Measurements from ENCODE around the gene FEM1C.
A peak's percentile ranks its signal among the peaks of the same experiment; 100 is the strongest.

Gene FEM1C

DNA sequence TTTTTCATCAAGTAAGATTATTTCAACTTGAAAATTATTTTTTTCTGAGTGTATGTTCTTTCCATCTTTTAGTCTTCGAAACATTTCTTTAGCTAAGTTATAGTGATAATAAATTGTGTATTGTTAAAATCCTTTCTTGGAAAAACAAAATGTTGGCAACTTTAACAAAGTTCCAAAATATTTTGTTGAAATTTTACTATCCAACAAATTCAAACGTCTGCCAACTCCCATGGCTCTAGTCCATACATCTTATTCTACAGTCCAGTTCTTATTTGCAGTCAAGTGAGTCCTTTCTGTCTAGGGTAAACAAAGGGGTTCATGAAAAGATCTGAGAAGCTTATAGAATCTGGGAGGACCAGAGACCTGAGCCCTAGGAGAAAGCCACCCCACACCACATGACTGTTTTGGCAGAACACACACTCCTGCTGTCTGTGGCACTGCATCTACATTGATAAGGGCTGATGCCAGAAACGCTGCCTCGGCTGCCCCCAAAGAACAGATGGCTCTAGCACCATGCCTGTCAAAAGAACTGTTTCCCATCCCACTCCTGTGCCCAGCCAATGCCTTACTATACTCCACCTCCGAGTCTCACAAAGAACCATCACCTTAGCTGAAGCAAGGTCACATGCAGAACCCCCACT is 47.5 kb downstream of the FEM1C start:
- Histone ChIP-seq H3K9me3 (ENCODE audit: insufficient read depth, low read depth, low read length) (no peaks in the 10 kb centered on the region), H2BK5ac (ENCODE audit: low read depth, low read length, poor library complexity) (no peak overlapping the region), H4K8ac (ENCODE audit: low read depth, low read length) (no peak overlapping the region), H3K27ac (ENCODE audit: low read depth, low read length) (no peak overlapping the region), H3K36me3 (ENCODE audit: control insufficient read depth in 1 of 2, insufficient read depth in 2 of 2, low read length in 2 of 2) (no peaks in the 10 kb centered on the region), H2AFZ (ENCODE audit: insufficient read depth, low read length, poor library complexity) (no peak overlapping the region), H3K9ac (ENCODE audit: low read length) (no peak overlapping the region), H4K12ac (ENCODE audit: low read depth, low read length) (no peak overlapping the region), H4K91ac (ENCODE audit: low read depth, low read length) (no peak overlapping the region), H3K18ac (ENCODE audit: low read length) (no peak overlapping the region), H3K4ac (ENCODE audit: low read depth, low read length) (no peak overlapping the region), H3K4me2 (ENCODE audit: low read length) (no peak overlapping the region), H3K23ac (ENCODE audit: low read length) (no peak overlapping the region), H3K79me1 (ENCODE audit: low read length) (no peaks in the 10 kb centered on the region), H3K14ac (ENCODE audit: low read length) (no peak overlapping the region), H3K4me1 (ENCODE audit: control insufficient read depth in 1 of 2, insufficient read depth in 2 of 2, low read length in 2 of 2) (no peaks in the 10 kb centered on the region), H3K27me3 (ENCODE audit: insufficient read depth, low read length) (no peaks in the 10 kb centered on the region), H2BK120ac (ENCODE audit: insufficient read depth, low read length, poor library complexity) (no peak overlapping the region), H3K4me3 (ENCODE audit: low read depth, low read length) (no peak overlapping the region), H2BK12ac (ENCODE audit: low read length) (no peak overlapping the region), H2AK5ac (ENCODE audit: low read length) (no peak overlapping the region), H3K79me2 (ENCODE audit: control insufficient read depth, insufficient read depth, low read length, poor library complexity) (no peaks in the 10 kb centered on the region)
- DNase-seq: no peak
- WGBS (ENCODE audit: extremely low coverage, insufficient coverage, insufficient read length): no CpG with 5 or more reads among the region's 5 CpGs

DNA sequence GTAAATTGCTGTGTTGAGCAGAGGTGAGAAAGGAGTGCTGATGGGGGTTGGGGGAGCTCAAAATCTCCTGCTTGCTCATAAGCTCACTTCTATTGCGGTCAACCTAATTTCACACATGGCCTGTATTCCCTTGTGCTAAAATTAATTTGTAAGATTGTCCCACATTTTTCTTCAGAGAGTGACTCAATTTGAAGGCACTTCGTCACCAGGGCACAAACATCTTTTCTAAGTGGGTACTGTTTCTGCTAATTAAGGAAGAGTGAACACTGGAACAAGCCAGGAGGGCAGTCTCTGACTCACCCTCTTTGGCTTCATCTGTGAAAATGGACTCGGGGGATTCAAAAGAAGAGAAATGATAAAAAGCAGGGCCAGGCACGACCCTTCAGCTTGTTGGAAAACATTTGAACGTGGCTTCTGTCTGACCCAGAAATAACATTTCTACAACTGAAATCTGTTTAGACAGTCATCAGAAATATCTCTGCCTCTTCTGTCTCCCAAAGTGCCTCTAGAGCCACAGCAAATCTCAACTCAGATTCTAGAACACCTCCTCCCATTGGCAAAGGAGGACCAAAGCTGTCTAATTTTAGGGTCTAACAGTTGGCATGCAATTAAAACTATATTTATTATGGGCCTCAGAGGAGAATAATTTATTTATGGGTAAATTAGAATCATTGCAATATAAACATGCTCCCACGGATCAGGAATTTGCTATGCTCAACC is 49.8 kb downstream of the FEM1C start:
- Histone ChIP-seq H3K4ac (ENCODE audit: low read depth, low read length) (no peak overlapping the region), H3K4me2 (ENCODE audit: low read length) (no peak overlapping the region), H3K18ac (ENCODE audit: low read length) (no peak overlapping the region), H3K27me3 (ENCODE audit: insufficient read depth, low read length) (no peaks in the 10 kb centered on the region), H3K27ac (ENCODE audit: low read depth, low read length) (no peak overlapping the region), H4K8ac (ENCODE audit: low read depth, low read length) (no peak overlapping the region), H4K91ac (ENCODE audit: low read depth, low read length) (no peak overlapping the region), H3K23ac (ENCODE audit: low read length) (no peak overlapping the region), H3K79me1 (ENCODE audit: low read length) (no peaks in the 10 kb centered on the region), H3K4me3 (ENCODE audit: low read depth, low read length) (no peak overlapping the region), H3K36me3 (ENCODE audit: control insufficient read depth in 1 of 2, insufficient read depth in 2 of 2, low read length in 2 of 2) (no peaks in the 10 kb centered on the region), H2BK120ac (ENCODE audit: insufficient read depth, low read length, poor library complexity) (no peak overlapping the region), H2BK5ac (ENCODE audit: low read depth, low read length, poor library complexity) (no peak overlapping the region), H3K4me1 (ENCODE audit: control insufficient read depth in 1 of 2, insufficient read depth in 2 of 2, low read length in 2 of 2) (no peaks in the 10 kb centered on the region), H2AFZ (ENCODE audit: insufficient read depth, low read length, poor library complexity) (no peak overlapping the region), H3K79me2 (ENCODE audit: control insufficient read depth, insufficient read depth, low read length, poor library complexity) (no peaks in the 10 kb centered on the region), H3K9me3 (ENCODE audit: insufficient read depth, low read depth, low read length) (no peaks in the 10 kb centered on the region), H3K9ac (ENCODE audit: low read length) (no peak overlapping the region), H2BK12ac (ENCODE audit: low read length) (no peak overlapping the region), H3K14ac (ENCODE audit: low read length) (no peak overlapping the region), H4K12ac (ENCODE audit: low read depth, low read length) (no peak overlapping the region), H2AK5ac (ENCODE audit: low read length) (no peak overlapping the region)
- no CpG with 5 or more reads among the region's 6 CpGs for WGBS (ENCODE audit: extremely low coverage, insufficient coverage, insufficient read length)
- DNase-seq: no peak

DNA sequence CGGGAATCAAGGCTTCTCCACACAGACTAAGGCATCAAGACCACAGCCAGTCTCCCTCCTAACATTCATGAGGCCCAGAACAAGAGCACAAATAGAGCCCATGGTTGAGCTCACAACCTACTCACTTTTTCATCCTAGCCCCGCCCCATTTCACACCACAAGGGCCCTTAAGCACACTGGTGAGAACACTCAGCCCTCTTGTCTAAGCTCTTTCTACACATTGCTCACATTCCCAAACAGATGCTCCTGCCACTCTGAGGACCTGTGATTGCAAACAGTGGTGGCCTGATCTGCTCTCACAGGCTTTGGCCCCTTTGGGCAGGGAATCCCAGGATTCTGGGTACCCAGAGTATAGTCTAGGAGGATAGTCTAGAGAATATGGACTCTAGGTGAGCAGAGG is 54.0 kb downstream of the FEM1C start:
- Histone ChIP-seq H3K79me1 (ENCODE audit: low read length) (no peaks in the 10 kb centered on the region), H3K14ac (ENCODE audit: low read length) (no peak overlapping the region), H3K23ac (ENCODE audit: low read length) (no peak overlapping the region), H4K8ac (ENCODE audit: low read depth, low read length) (no peak overlapping the region), H2BK12ac (ENCODE audit: low read length) (no peak overlapping the region), H3K27me3 (ENCODE audit: insufficient read depth, low read length) (no peaks in the 10 kb centered on the region), H2BK120ac (ENCODE audit: insufficient read depth, low read length, poor library complexity) (no peak overlapping the region), H3K4me3 (ENCODE audit: low read depth, low read length) (no peak overlapping the region), H3K4me2 (ENCODE audit: low read length) (no peak overlapping the region), H3K36me3 (ENCODE audit: control insufficient read depth in 1 of 2, insufficient read depth in 2 of 2, low read length in 2 of 2) (no peaks in the 10 kb centered on the region), H2AFZ (ENCODE audit: insufficient read depth, low read length, poor library complexity) (no peak overlapping the region), H3K9me3 (ENCODE audit: insufficient read depth, low read depth, low read length) (no peaks in the 10 kb centered on the region), H3K18ac (ENCODE audit: low read length) (no peak overlapping the region), H3K9ac (ENCODE audit: low read length) (peak overlapping the region; percentile 2), H3K4ac (ENCODE audit: low read depth, low read length) (no peak overlapping the region), H3K27ac (ENCODE audit: low read depth, low read length) (no peak overlapping the region), H4K12ac (ENCODE audit: low read depth, low read length) (no peak overlapping the region), H4K91ac (ENCODE audit: low read depth, low read length) (no peak overlapping the region), H3K4me1 (ENCODE audit: control insufficient read depth in 1 of 2, insufficient read depth in 2 of 2, low read length in 2 of 2) (no peaks in the 10 kb centered on the region), H2BK5ac (ENCODE audit: low read depth, low read length, poor library complexity) (no peak overlapping the region), H3K79me2 (ENCODE audit: control insufficient read depth, insufficient read depth, low read length, poor library complexity) (no peaks in the 10 kb centered on the region), H2AK5ac (ENCODE audit: low read length) (no peak overlapping the region)
- no peak for DNase-seq
- no CpG with 5 or more reads among the region's 2 CpGs for WGBS (ENCODE audit: extremely low coverage, insufficient coverage, insufficient read length)

DNA sequence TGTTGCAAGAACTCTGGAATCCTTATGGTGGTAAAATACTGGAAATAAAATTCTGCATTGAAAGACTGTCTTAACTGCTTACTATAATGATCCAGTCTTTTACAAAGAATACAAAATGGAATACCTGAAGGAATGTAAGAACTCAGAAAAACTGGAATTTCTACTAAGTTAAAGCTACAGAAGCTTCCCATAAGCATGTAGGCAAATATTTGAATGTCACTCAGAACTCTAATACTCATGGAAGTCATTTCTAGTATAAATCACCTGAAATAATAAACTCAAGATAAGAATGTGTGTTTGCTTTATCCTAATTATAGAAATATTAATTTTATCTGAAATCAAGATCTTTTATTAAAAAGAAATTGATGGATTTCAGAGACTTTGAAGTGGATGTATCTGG is 54.8 kb downstream of the FEM1C start:
- Histone ChIP-seq H2AFZ (ENCODE audit: insufficient read depth, low read length, poor library complexity) (no peak overlapping the region), H3K9me3 (ENCODE audit: insufficient read depth, low read depth, low read length) (no peaks in the 10 kb centered on the region), H3K23ac (ENCODE audit: low read length) (no peak overlapping the region), H3K4me1 (ENCODE audit: control insufficient read depth in 1 of 2, insufficient read depth in 2 of 2, low read length in 2 of 2) (no peaks in the 10 kb centered on the region), H3K18ac (ENCODE audit: low read length) (no peak overlapping the region), H4K91ac (ENCODE audit: low read depth, low read length) (no peak overlapping the region), H3K4me3 (ENCODE audit: low read depth, low read length) (no peak overlapping the region), H2BK12ac (ENCODE audit: low read length) (no peak overlapping the region), H2BK5ac (ENCODE audit: low read depth, low read length, poor library complexity) (no peak overlapping the region), H4K8ac (ENCODE audit: low read depth, low read length) (no peak overlapping the region), H3K36me3 (ENCODE audit: control insufficient read depth in 1 of 2, insufficient read depth in 2 of 2, low read length in 2 of 2) (no peaks in the 10 kb centered on the region), H2AK5ac (ENCODE audit: low read length) (no peak overlapping the region), H3K79me2 (ENCODE audit: control insufficient read depth, insufficient read depth, low read length, poor library complexity) (no peaks in the 10 kb centered on the region), H3K27me3 (ENCODE audit: insufficient read depth, low read length) (no peaks in the 10 kb centered on the region), H3K27ac (ENCODE audit: low read depth, low read length) (no peak overlapping the region), H3K79me1 (ENCODE audit: low read length) (no peaks in the 10 kb centered on the region), H4K12ac (ENCODE audit: low read depth, low read length) (no peak overlapping the region), H3K4ac (ENCODE audit: low read depth, low read length) (no peak overlapping the region), H3K4me2 (ENCODE audit: low read length) (no peak overlapping the region), H3K9ac (ENCODE audit: low read length) (no peak overlapping the region), H2BK120ac (ENCODE audit: insufficient read depth, low read length, poor library complexity) (no peak overlapping the region), H3K14ac (ENCODE audit: low read length) (no peak overlapping the region)
- peak in 1 of 2 donors; percentile 43 for DNase-seq

Data from trophoblast cell (in vitro differentiated cells and primary cell).